ENCODE results near the gene TMEM225B.
"Not testable (repeated sequence)": the region's sequence is repeated elsewhere in the genome, so short reads cannot be mapped to it uniquely, and the experiment has no call there.

Gene TMEM225B

GRCh38 chr7:99624484-99624883 is 26.4 kb downstream of the TMEM225B start:
- H3K79me2 ChIP-seq (ENCODE audit: control insufficient read depth, insufficient read depth, low read length, unreplicated experiment): no peaks in the 10 kb centered on the region
- H3K4me3 ChIP-seq (ENCODE audit: low read depth, low read length): no peak overlapping the region
- H3K4me1 ChIP-seq (ENCODE audit: control insufficient read depth, insufficient read depth, low read length, unreplicated experiment): no peaks in the 10 kb centered on the region
- no peak overlapping the region for H2AFZ ChIP-seq (ENCODE audit: low read length, unreplicated experiment)
- H3K27ac ChIP-seq (ENCODE audit: low read depth, low read length): no peak overlapping the region
- no peaks in the 10 kb centered on the region for H3K27me3 ChIP-seq (ENCODE audit: insufficient read depth, low read length)
- H3K36me3 ChIP-seq (ENCODE audit: insufficient read depth, low read length): peaks cover 12% of the 10 kb centered on the region; the same call in 1 of the 2 replicates

- Histone ChIP-seq H3K4me3 (ENCODE audit: low read depth, low read length) (no peak overlapping the region), H3K79me2 (ENCODE audit: control insufficient read depth, insufficient read depth, low read length, unreplicated experiment) (no peaks in the 10 kb centered on the region), H3K4me1 (ENCODE audit: control insufficient read depth, insufficient read depth, low read length, unreplicated experiment) (no peaks in the 10 kb centered on the region), H3K27me3 (ENCODE audit: insufficient read depth, low read length) (no peaks in the 10 kb centered on the region), H3K27ac (ENCODE audit: low read depth, low read length) (no peak overlapping the region), H2AFZ (ENCODE audit: low read length, unreplicated experiment) (no peak overlapping the region), H3K36me3 (ENCODE audit: insufficient read depth, low read length) (peaks cover 7% of the 10 kb centered on the region; the same call in 1 of the 2 replicates)
These were observed 27.3 kb downstream of the TMEM225B start for GRCh38 chr7:99625321-99625720.

GRCh38 chr7:99625961-99626360 is 27.9 kb downstream of the TMEM225B start:
- Histone ChIP-seq H3K27ac (ENCODE audit: low read depth, low read length) (no peak overlapping the region), H2AFZ (ENCODE audit: low read length, unreplicated experiment) (no peak overlapping the region), H3K27me3 (ENCODE audit: insufficient read depth, low read length) (no peaks in the 10 kb centered on the region), H3K4me3 (ENCODE audit: low read depth, low read length) (no peak overlapping the region), H3K4me1 (ENCODE audit: control insufficient read depth, insufficient read depth, low read length, unreplicated experiment) (no peaks in the 10 kb centered on the region), H3K79me2 (ENCODE audit: control insufficient read depth, insufficient read depth, low read length, unreplicated experiment) (no peaks in the 10 kb centered on the region), H3K36me3 (ENCODE audit: insufficient read depth, low read length) (peaks cover 7% of the 10 kb centered on the region; the same call in 1 of the 2 replicates)

GRCh38 chr7:99626661-99627060 is 28.6 kb downstream of the TMEM225B start:
- no peak overlapping the region for H3K27ac ChIP-seq (ENCODE audit: low read depth, low read length)
- H3K36me3 ChIP-seq (ENCODE audit: insufficient read depth, low read length): peaks cover 9% of the 10 kb centered on the region; the same call in 1 of the 2 replicates

GRCh38 chr7:99627513-99627912 is 29.4 kb downstream of the TMEM225B start:
- no peak overlapping the region for H2AFZ ChIP-seq (ENCODE audit: low read length, unreplicated experiment)
- no peak overlapping the region for H3K4me3 ChIP-seq (ENCODE audit: low read depth, low read length)
- H3K27ac ChIP-seq (ENCODE audit: low read depth, low read length): no peak overlapping the region
- no peaks in the 10 kb centered on the region for H3K79me2 ChIP-seq (ENCODE audit: control insufficient read depth, insufficient read depth, low read length, unreplicated experiment)
- H3K36me3 ChIP-seq (ENCODE audit: insufficient read depth, low read length): peaks cover 9% of the 10 kb centered on the region; the same call in 1 of the 2 replicates
- H3K27me3 ChIP-seq (ENCODE audit: insufficient read depth, low read length): no peaks in the 10 kb centered on the region
- H3K4me1 ChIP-seq (ENCODE audit: control insufficient read depth, insufficient read depth, low read length, unreplicated experiment): no peaks in the 10 kb centered on the region

More at GRCh38 chr7:99626661-99627060, 28.6 kb downstream of the TMEM225B start:
- H2AFZ ChIP-seq (ENCODE audit: low read length, unreplicated experiment): no peak overlapping the region
- H3K4me3 ChIP-seq (ENCODE audit: low read depth, low read length): no peak overlapping the region
- H3K79me2 ChIP-seq (ENCODE audit: control insufficient read depth, insufficient read depth, low read length, unreplicated experiment): no peaks in the 10 kb centered on the region
- no peaks in the 10 kb centered on the region for H3K4me1 ChIP-seq (ENCODE audit: control insufficient read depth, insufficient read depth, low read length, unreplicated experiment)
- H3K27me3 ChIP-seq (ENCODE audit: insufficient read depth, low read length): no peaks in the 10 kb centered on the region

GRCh38 chr7:99628471-99629465 is 30.7 kb downstream of the TMEM225B start:
- Histone ChIP-seq H3K4me3 (ENCODE audit: low read depth, low read length) (no peak overlapping the region), H3K79me2 (ENCODE audit: control insufficient read depth, insufficient read depth, low read length, unreplicated experiment) (no peaks in the 10 kb centered on the region), H3K4me1 (ENCODE audit: control insufficient read depth, insufficient read depth, low read length, unreplicated experiment) (no peaks in the 10 kb centered on the region), H3K36me3 (ENCODE audit: insufficient read depth, low read length) (peaks cover 9% of the 10 kb centered on the region; the same call in 1 of the 2 replicates), H2AFZ (ENCODE audit: low read length, unreplicated experiment) (no peak overlapping the region), H3K27ac (ENCODE audit: low read depth, low read length) (no peak overlapping the region), H3K27me3 (ENCODE audit: insufficient read depth, low read length) (no peaks in the 10 kb centered on the region)

GRCh38 chr7:99629643-99630042 is 31.6 kb downstream of the TMEM225B start:
- H3K4me3 ChIP-seq (ENCODE audit: low read depth, low read length): no peak overlapping the region
- peaks cover 11% of the 10 kb centered on the region; the same call in 1 of the 2 replicates for H3K36me3 ChIP-seq (ENCODE audit: insufficient read depth, low read length)
- no peak overlapping the region for H2AFZ ChIP-seq (ENCODE audit: low read length, unreplicated experiment)
- no peaks in the 10 kb centered on the region for H3K79me2 ChIP-seq (ENCODE audit: control insufficient read depth, insufficient read depth, low read length, unreplicated experiment)
- H3K4me1 ChIP-seq (ENCODE audit: control insufficient read depth, insufficient read depth, low read length, unreplicated experiment): no peaks in the 10 kb centered on the region
- no peaks in the 10 kb centered on the region for H3K27me3 ChIP-seq (ENCODE audit: insufficient read depth, low read length)
- no peak overlapping the region for H3K27ac ChIP-seq (ENCODE audit: low read depth, low read length)

- Histone ChIP-seq H3K4me1 (ENCODE audit: control insufficient read depth, insufficient read depth, low read length, unreplicated experiment) (no peaks in the 10 kb centered on the region), H2AFZ (ENCODE audit: low read length, unreplicated experiment) (no peak overlapping the region), H3K27me3 (ENCODE audit: insufficient read depth, low read length) (no peaks in the 10 kb centered on the region), H3K4me3 (ENCODE audit: low read depth, low read length) (no peak overlapping the region), H3K36me3 (ENCODE audit: insufficient read depth, low read length) (peaks cover 11% of the 10 kb centered on the region; the same call in 1 of the 2 replicates), H3K79me2 (ENCODE audit: control insufficient read depth, insufficient read depth, low read length, unreplicated experiment) (no peaks in the 10 kb centered on the region), H3K27ac (ENCODE audit: low read depth, low read length) (no peak overlapping the region)
These were observed 33.4 kb downstream of the TMEM225B start for GRCh38 chr7:99631295-99632109.

- H3K79me2 ChIP-seq (ENCODE audit: control insufficient read depth, insufficient read depth, low read length, unreplicated experiment); H3K27ac ChIP-seq (ENCODE audit: low read depth, low read length); H3K4me1 ChIP-seq (ENCODE audit: control insufficient read depth, insufficient read depth, low read length, unreplicated experiment); H2AFZ ChIP-seq (ENCODE audit: low read length, unreplicated experiment); H3K36me3 ChIP-seq (ENCODE audit: insufficient read depth, low read length); H3K4me3 ChIP-seq (ENCODE audit: low read depth, low read length); H3K27me3 ChIP-seq (ENCODE audit: insufficient read depth, low read length): not testable (repeated sequence)
These were observed 39.3 kb downstream of the TMEM225B start for GRCh38 chr7:99637414-99637813.

GRCh38 chr7:99638731-99639130 is 40.7 kb downstream of the TMEM225B start:
- no peak overlapping the region for H3K4me3 ChIP-seq (ENCODE audit: low read depth, low read length)
- H3K36me3 ChIP-seq (ENCODE audit: insufficient read depth, low read length): peaks cover 2% of the 10 kb centered on the region; the same call in 1 of the 2 replicates
- H2AFZ ChIP-seq (ENCODE audit: low read length, unreplicated experiment): no peak overlapping the region
- no peaks in the 10 kb centered on the region for H3K4me1 ChIP-seq (ENCODE audit: control insufficient read depth, insufficient read depth, low read length, unreplicated experiment)
- no peaks in the 10 kb centered on the region for H3K79me2 ChIP-seq (ENCODE audit: control insufficient read depth, insufficient read depth, low read length, unreplicated experiment)
- no peaks in the 10 kb centered on the region for H3K27me3 ChIP-seq (ENCODE audit: insufficient read depth, low read length)
- no peak overlapping the region for H3K27ac ChIP-seq (ENCODE audit: low read depth, low read length)

Data from ACC112 (cell line).